Right lobe of liver (tissue), 4 donors: ENCODE results near the gene CLEC18A.

Source experiments
- CTCF ChIP-seq, 4 donors: fragments of 200-600 bp in 3 of 4; fragments of 450-650 bp in 1 of 4; IDR thresholded peaks; one replicate each; pipeline versions ENCODE4 v1.5.1 to v1.8.0; 2016 to 2022; ENCODE audit warnings: antibody characterized with exemption in 4 of 4, mild to moderate bottlenecking in 2 of 4
- POLR2A ChIP-seq: fragments of 450-650 bp; IDR thresholded peaks from one replicate; pipeline ENCODE4 v1.6.1; 2017; ENCODE audit warnings: antibody characterized with exemption, mild to moderate bottlenecking
- donor health status: DM: no; HTN: no; CAD: no.
- donor health status: DM: no; HTN: no; CAD: no.
- donor health status: DM: no; HTN: yes; CAD: no.

- no peak for TF ChIP-seq POLR2A
- no peak for TF ChIP-seq CTCF (IDR thresholded peaks at IDR 0.05)
These were observed 8.4 kb upstream of the CLEC18A start for GRCh38 chr16:69942627-69943170.
